ENCODE measurements around the gene MDM2. TPM values are rescaled to one million over a fixed set of nuclear protein-coding genes. Genes with fewer than 3 reads are reported as not detected.

MDM2 gene
- total RNA-seq, 1 experiment from 2014 or later = 207 TPM

GRCh38 chr12:68825569-68826217, 17.7 kb downstream of the MDM2 start:
- Mint-ChIP-seq H3K27ac (peak overlapping the region; percentile 3; the same call in 1 of the 2 replicates), H3K36me3 (peaks cover 58% of the 10 kb centered on the region), H3K27me3 (ENCODE audit: low read depth) (no peaks in the 10 kb centered on the region), H3K4me3 (no peak overlapping the region), H3K9me3 (no peaks in the 10 kb centered on the region), H3K4me1 (peaks cover 5% of the 10 kb centered on the region)
- no peak for TF ChIP-seq ZNF671 (CRISPR knock-in tag; IDR thresholded peaks at IDR 0.05)
- TF ChIP-seq MLX (CRISPR knock-in tag; IDR thresholded peaks at IDR 0.05) = no peak
- no peak for TF ChIP-seq ZNF121 (CRISPR knock-in tag; IDR thresholded peaks at IDR 0.05)
- TF ChIP-seq ERG (CRISPR knock-in tag; IDR thresholded peaks at IDR 0.05) = no peak
- no peak for TF ChIP-seq FOXP1 (CRISPR knock-in tag; IDR thresholded peaks at IDR 0.05; ENCODE audit: borderline replicate concordance)
- no peak for TF ChIP-seq ZNF396 (CRISPR knock-in tag; IDR thresholded peaks at IDR 0.05; ENCODE audit: borderline replicate concordance)
- TF ChIP-seq MXD4 (CRISPR knock-in tag; IDR thresholded peaks at IDR 0.05; ENCODE audit: borderline replicate concordance) = no peak
- TF ChIP-seq EMX1 (CRISPR knock-in tag; IDR thresholded peaks at IDR 0.05) = no peak
- no peak for TF ChIP-seq ZNF423 (CRISPR knock-in tag; IDR thresholded peaks at IDR 0.05)
- no peak for TF ChIP-seq NFYB (CRISPR knock-in tag; conservative IDR thresholded peaks at IDR 0.05; ENCODE audit: low read depth)
- no peak for TF ChIP-seq E2F1 (CRISPR knock-in tag; IDR thresholded peaks at IDR 0.05)
- TF ChIP-seq ZNF425 (CRISPR knock-in tag; conservative IDR thresholded peaks at IDR 0.05) = no peak
- no peak for TF ChIP-seq OVOL2 (CRISPR knock-in tag; IDR thresholded peaks at IDR 0.05; ENCODE audit: borderline replicate concordance)
- TF ChIP-seq ZNF263 (CRISPR knock-in tag; IDR thresholded peaks at IDR 0.05; ENCODE audit: low read depth) = no peak
- TF ChIP-seq ZNF281 (CRISPR knock-in tag; IDR thresholded peaks at IDR 0.05) = no peak
- no peak for TF ChIP-seq MYBL2 (CRISPR knock-in tag; IDR thresholded peaks at IDR 0.05)
- DNase-seq (ENCODE audit: low spot score) = no peak
- ATAC-seq = no peak
- POLR2A ChIA-PET = no interaction called here
- CTCF ChIA-PET = no interaction called here

GRCh38 chr12:68827895-68828671, 20.1 kb downstream of the MDM2 start:
- ChIA-PET POLR2A (interaction anchor here (1.1 kb wide), 1 partner anchor 11 kb away, joined by 4 read pairs; no protein-coding TSS in a partner anchor), CTCF (no interaction called here)
- H3K4me3 Mint-ChIP-seq = no peak overlapping the region
- no peaks in the 10 kb centered on the region for H3K27me3 Mint-ChIP-seq (ENCODE audit: low read depth)
- H3K36me3 Mint-ChIP-seq = peaks cover 62% of the 10 kb centered on the region
- DNase-seq (ENCODE audit: low spot score) (no peak), ATAC-seq (no peak)
- H3K27ac Mint-ChIP-seq = no peak overlapping the region
- H3K9me3 Mint-ChIP-seq = no peaks in the 10 kb centered on the region
- H3K4me1 Mint-ChIP-seq = peaks cover 17% of the 10 kb centered on the region
- TF ChIP-seq ZNF396 (CRISPR knock-in tag; IDR thresholded peaks at IDR 0.05; ENCODE audit: borderline replicate concordance) (no peak), ERG (CRISPR knock-in tag; IDR thresholded peaks at IDR 0.05) (no peak), E2F4 (CRISPR knock-in tag; IDR thresholded peaks at IDR 0.05; ENCODE audit: borderline replicate concordance, low read depth) (no peak)
